Keratinocyte (primary cell): ENCODE data around the gene SLC66A2. TPM values are rescaled to one million over a fixed set of nuclear protein-coding genes. Genes with fewer than 3 reads are reported as not detected.

Experiments
- DNase-seq: peaks from one replicate; pipeline ENCODE4 v3.0.0-alpha.2; 2011; ENCODE audit warnings: low read depth, missing footprints, low spot score
- FAIRE-seq: peaks from 2 replicates; lab custom pipeline; 2011; peaks lifted over from hg19 to GRCh38; lab: Jason Lieb, UNC
- H2AFZ ChIP-seq: 2 replicates; pipeline ENCODE4 v1.6.0; 2012; ENCODE audit warnings: low read length, control low read depth, inconsistent platforms; ENCODE audit not compliant: control insufficient read depth
- H3K27ac ChIP-seq: 2 replicates; pipeline ENCODE4 v1.5.1; 2011; ENCODE audit warnings: low read length; ENCODE audit not compliant: control insufficient read depth, insufficient read depth
- H3K27me3 ChIP-seq: 3 replicates; pipeline ENCODE4 v1.6.0; 2011; ENCODE audit warnings: low read length; ENCODE audit not compliant: control insufficient read depth, insufficient read depth; ENCODE audit errors: extremely low read depth
- H3K36me3 ChIP-seq, 2 experiments: 2 replicates in 1 of 2; 3 replicates in 1 of 2; pipeline ENCODE4 v1.5.1; 2011; ENCODE audit warnings: low read length in 2 of 2, mild to moderate bottlenecking in 1 of 2; ENCODE audit not compliant: control insufficient read depth in 2 of 2, insufficient read depth in 2 of 2; ENCODE audit errors: extremely low read depth in 1 of 2
- H3K4me1 ChIP-seq: 3 replicates; pipeline ENCODE4 v1.5.1; 2011; ENCODE audit warnings: low read length; ENCODE audit not compliant: control insufficient read depth, insufficient read depth; ENCODE audit errors: extremely low read depth
- H3K4me2 ChIP-seq: 3 replicates; pipeline ENCODE4 v1.6.0; 2011; ENCODE audit warnings: low read depth, low read length; ENCODE audit not compliant: control insufficient read depth, insufficient read depth; ENCODE audit errors: extremely low read depth
- H3K4me3 ChIP-seq, 3 experiments: fragments of 200-600 bp in 1 of 3; sonication (generic) in 1 of 3; 2 replicates in 2 of 3; 3 replicates in 1 of 3; pipeline ENCODE4 v1.5.1; 2011 to 2016; ENCODE audit warnings: low read length in 3 of 3, mild to moderate bottlenecking in 3 of 3, control low read depth in 2 of 3, inconsistent platforms in 1 of 3, low read depth in 1 of 3, mixed read lengths in 1 of 3, mixed run types in 1 of 3, moderate library complexity in 1 of 3; ENCODE audit not compliant: control insufficient read depth in 2 of 3, insufficient read depth in 2 of 3; ENCODE audit errors: extremely low read depth in 1 of 3
- H3K79me2 ChIP-seq: 2 replicates; pipeline ENCODE4 v1.6.0; 2012; ENCODE audit warnings: low read length; ENCODE audit not compliant: control insufficient read depth, insufficient read depth
- H3K9ac ChIP-seq: 3 replicates; pipeline ENCODE4 v1.6.0; 2011; ENCODE audit warnings: low read length; ENCODE audit not compliant: control insufficient read depth, insufficient read depth; ENCODE audit errors: extremely low read depth
- H3K9me1 ChIP-seq: 3 replicates; pipeline ENCODE4 v1.6.0; 2011; ENCODE audit warnings: low read length; ENCODE audit not compliant: control insufficient read depth, insufficient read depth; ENCODE audit errors: extremely low read depth
- H3K9me3 ChIP-seq: 2 replicates; pipeline ENCODE4 v1.5.1; 2012; ENCODE audit warnings: low read depth, low read length; ENCODE audit not compliant: control insufficient read depth
- H4K20me1 ChIP-seq: 3 replicates; pipeline ENCODE4 v1.6.0; 2011; ENCODE audit warnings: low read length; ENCODE audit not compliant: control insufficient read depth, insufficient read depth; ENCODE audit errors: extremely low read depth
- EZH2 ChIP-seq: IDR thresholded peaks from one replicate; pipeline ENCODE4 v1.6.1; 2012; ENCODE audit warnings: inconsistent platforms, mild to moderate bottlenecking, low read length, moderate library complexity
- dilution Hi-C: fragments of 300-500 bp; cut with MboI; formaldehyde crosslinking; loops from one replicate; pipeline ENCODE4 v1.7.0; 2020; ENCODE audit warnings: low sequenced_read_pairs; ENCODE audit not compliant: extremely low pct_ligation_motif_present
- polyA plus RNA-seq, 5 experiments: library from polyadenylated mRNA; depleted of rRNA in 3 of 5; stranded (reverse) in 3 of 5; stranded (forward) in 1 of 5; unstranded in 1 of 5; fragments of >200 nt; gene quantifications; 1 replicate in 1 of 5; 2 replicates in 3 of 5; 3 replicates in 1 of 5; pipeline versions ENCODE4 v1.2.1 to v1.2.3, GENCODE V29; 2011 to 2012; ENCODE audit warnings: missing spikeins in 2 of 5, low read depth in 1 of 5, low replicate concordance in 1 of 5
- TF ChIP-seq, protein P1 (sequence below), 3 experiments: IDR thresholded peaks in 1 of 3; conservative IDR thresholded peaks in 1 of 3; optimal IDR thresholded peaks in 1 of 3; 2 replicates in 2 of 3; 3 replicates in 1 of 3; pipeline versions ENCODE3 to v1.5.1; 2011; ENCODE audit warnings: low read length in 3 of 3, mild to moderate bottlenecking in 3 of 3, moderate library complexity in 2 of 3, control low read depth in 1 of 3, inconsistent platforms in 1 of 3; ENCODE audit not compliant: insufficient read depth in 2 of 3; ENCODE audit errors: extremely low read depth in 1 of 3

The SLC66A2 gene
- polyA plus RNA-seq, 1 donor (not counting 4 experiments of a cell fraction or from before 2014, with no cell fraction given) = 16.3 TPM

DNA sequence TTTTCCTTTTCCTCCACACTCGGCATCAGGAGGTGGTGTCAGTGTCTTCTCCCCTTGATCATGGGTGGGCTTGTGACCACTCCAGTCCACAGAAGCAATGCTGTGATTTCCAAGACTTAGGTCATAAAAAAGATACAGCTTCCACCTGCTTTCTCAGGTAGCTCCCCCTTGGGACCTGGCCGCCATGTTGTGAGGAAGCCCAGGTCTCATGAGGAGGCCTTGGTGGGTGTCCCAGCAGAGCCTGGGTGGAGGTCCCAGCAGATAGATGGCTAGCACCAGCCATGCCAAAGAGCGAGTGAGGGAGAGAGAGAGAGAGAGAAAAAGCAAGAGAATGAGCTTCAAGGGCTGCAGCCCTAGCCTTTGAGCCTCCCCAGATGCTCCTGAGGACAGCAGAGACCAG is 16.0 kb downstream of the SLC66A2 start:
- Histone ChIP-seq H3K9me1 (no peaks in the 10 kb centered on the region), H3K4me2 (no peak overlapping the region), H3K79me2 (peaks cover 82% of the 10 kb centered on the region), H3K27me3 (no peaks in the 10 kb centered on the region), H3K4me1 (no peaks in the 10 kb centered on the region), H3K4me3 (no peak overlapping the region), H2AFZ (no peak overlapping the region), H4K20me1 (no peaks in the 10 kb centered on the region), H3K9ac (no peak overlapping the region), H3K27ac (no peak overlapping the region), H3K9me3 (peaks cover 9% of the 10 kb centered on the region), H3K36me3 (peaks cover 15 to 18% of the 10 kb centered on the region in 2 experiments)
- dilution Hi-C loops = no loop called here
- no peak for DNase-seq
- no peak for FAIRE-seq
- TF ChIP-seq, protein P1, sequence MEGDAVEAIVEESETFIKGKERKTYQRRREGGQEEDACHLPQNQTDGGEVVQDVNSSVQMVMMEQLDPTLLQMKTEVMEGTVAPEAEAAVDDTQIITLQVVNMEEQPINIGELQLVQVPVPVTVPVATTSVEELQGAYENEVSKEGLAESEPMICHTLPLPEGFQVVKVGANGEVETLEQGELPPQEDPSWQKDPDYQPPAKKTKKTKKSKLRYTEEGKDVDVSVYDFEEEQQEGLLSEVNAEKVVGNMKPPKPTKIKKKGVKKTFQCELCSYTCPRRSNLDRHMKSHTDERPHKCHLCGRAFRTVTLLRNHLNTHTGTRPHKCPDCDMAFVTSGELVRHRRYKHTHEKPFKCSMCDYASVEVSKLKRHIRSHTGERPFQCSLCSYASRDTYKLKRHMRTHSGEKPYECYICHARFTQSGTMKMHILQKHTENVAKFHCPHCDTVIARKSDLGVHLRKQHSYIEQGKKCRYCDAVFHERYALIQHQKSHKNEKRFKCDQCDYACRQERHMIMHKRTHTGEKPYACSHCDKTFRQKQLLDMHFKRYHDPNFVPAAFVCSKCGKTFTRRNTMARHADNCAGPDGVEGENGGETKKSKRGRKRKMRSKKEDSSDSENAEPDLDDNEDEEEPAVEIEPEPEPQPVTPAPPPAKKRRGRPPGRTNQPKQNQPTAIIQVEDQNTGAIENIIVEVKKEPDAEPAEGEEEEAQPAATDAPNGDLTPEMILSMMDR (optimal IDR thresholded peaks at IDR 0.05 in 1 of 3, IDR thresholded peaks at IDR 0.05 in 1 of 3, conservative IDR thresholded peaks at IDR 0.05 in 1 of 3; ENCODE audit: extremely low read depth in 1 of 3, insufficient read depth in 2 of 3, low read length in 3 of 3) = no peak
- TF ChIP-seq EZH2 = no peak

DNA sequence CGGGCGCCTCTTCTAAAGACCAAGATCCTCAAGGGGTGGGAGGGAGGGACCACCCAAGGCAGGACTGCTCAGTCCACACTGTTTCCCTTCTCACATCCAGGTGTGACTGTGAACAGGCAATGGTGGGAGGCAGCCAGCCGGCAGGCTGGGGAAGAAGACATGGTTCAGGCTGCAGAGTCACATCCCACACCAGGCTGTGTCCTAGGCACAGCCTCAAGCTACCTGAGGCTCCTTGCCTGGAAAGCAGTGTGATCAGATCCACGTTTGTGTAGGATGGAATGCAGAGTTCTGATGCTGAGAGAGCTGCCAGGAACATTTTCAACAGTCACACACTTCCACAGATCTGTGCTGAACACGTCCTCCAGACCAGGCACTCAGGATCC is 16.4 kb downstream of the SLC66A2 start:
- Histone ChIP-seq H4K20me1 (no peaks in the 10 kb centered on the region), H3K27me3 (no peaks in the 10 kb centered on the region), H3K27ac (no peak overlapping the region), H3K4me3 (no peak overlapping the region), H3K4me1 (no peaks in the 10 kb centered on the region), H3K9me3 (peaks cover 9% of the 10 kb centered on the region), H3K4me2 (no peak overlapping the region), H3K36me3 (peaks cover 15 to 18% of the 10 kb centered on the region in 2 experiments), H3K9ac (no peak overlapping the region), H2AFZ (no peak overlapping the region), H3K79me2 (peaks cover 80% of the 10 kb centered on the region), H3K9me1 (no peaks in the 10 kb centered on the region)
- TF ChIP-seq EZH2 = no peak
- TF ChIP-seq, protein P1 (optimal IDR thresholded peaks at IDR 0.05 in 1 of 3, IDR thresholded peaks at IDR 0.05 in 1 of 3, conservative IDR thresholded peaks at IDR 0.05 in 1 of 3; ENCODE audit: extremely low read depth in 1 of 3, insufficient read depth in 2 of 3, low read length in 3 of 3) = no peak
- dilution Hi-C loops = no loop called here
- DNase-seq (no peak), FAIRE-seq (no peak)
